ENCODE data around the gene SLC10A3. TPM values are rescaled to one million over a fixed set of nuclear protein-coding genes. Genes with fewer than 3 reads are reported as not detected.

SLC10A3 gene
- polyA plus RNA-seq, 1 of the 3 experiments (the other 2 are of a cell fraction), result 29.7 TPM

GRCh38 chrX:154440623-154441357 is 49.6 kb downstream of the SLC10A3 start:
- Histone ChIP-seq H3K4me3 (ENCODE audit: low read depth in 2 of 2, low read length in 1 of 2) (no peak overlapping the region), H3K27me3 (ENCODE audit: insufficient read depth) (no peaks in the 10 kb centered on the region; the same call in 1 of the 2 replicates), H3K36me3 (replicated peaks in 1 of 2; ENCODE audit: control insufficient read depth in 1 of 2, insufficient read depth in 2 of 2, low read length in 1 of 2) (peaks cover 0 to 21% of the 10 kb centered on the region in 2 experiments), H3K4me1 (ENCODE audit: control insufficient read depth in 1 of 2, insufficient read depth in 2 of 2, low read depth in 1 of 2, low read length in 1 of 2) (peaks cover 0 to 30% of the 10 kb centered on the region in 2 experiments; a peak in 1 of 4 replicates), H3K79me2 (ENCODE audit: insufficient read depth) (peaks cover 48% of the 10 kb centered on the region), H4K20me1 (ENCODE audit: insufficient read depth) (peaks cover 27% of the 10 kb centered on the region; the same call in 1 of the 2 replicates), H3K9me2 (no peaks in the 10 kb centered on the region), H3F3A (replicated peaks; ENCODE audit: insufficient read depth) (peaks cover 4% of the 10 kb centered on the region), H3K9ac (no peak overlapping the region), H3K4me2 (no peak overlapping the region), H3K9me3 (no peaks in the 10 kb centered on the region), H3K27ac (ENCODE audit: low read depth in 2 of 2, low read length in 1 of 2) (no peak overlapping the region), H2AFZ (ENCODE audit: low read depth) (no peak overlapping the region)
- CTCF ChIA-PET, result interaction anchor here (1.6 kb wide), 1 partner anchor 86 kb away, joined by 5 read pairs; no protein-coding TSS in a partner anchor
- 38% methylated on average over 16 of the region's 17 CpGs for whole genome bisulfite sequencing (ENCODE audit: low lambda C conversion rate)
- POLR2A ChIA-PET, result interaction anchor here (0.8 kb wide), 1 partner anchor 19 kb away, joined by 3 read pairs; no protein-coding TSS in a partner anchor
- no peak for TF ChIP-seq ELF1 (IDR thresholded peaks at IDR 0.05)
- TF ChIP-seq FOXJ3 (CRISPR knock-in tag; IDR thresholded peaks at IDR 0.05), result no peak
- DNase-seq, result no peak

GRCh38 chrX:154439841-154440240 is 50.6 kb downstream of the SLC10A3 start:
- no peak for DNase-seq
- Histone ChIP-seq H3K9ac (no peak overlapping the region), H3K4me2 (no peak overlapping the region), H3K27me3 (ENCODE audit: insufficient read depth) (no peaks in the 10 kb centered on the region; the same call in 1 of the 2 replicates), H3K9me3 (no peaks in the 10 kb centered on the region), H3K36me3 (replicated peaks in 1 of 2; ENCODE audit: control insufficient read depth in 1 of 2, insufficient read depth in 2 of 2, low read length in 1 of 2) (peaks cover 0 to 22% of the 10 kb centered on the region in 2 experiments), H3K4me1 (ENCODE audit: control insufficient read depth in 1 of 2, insufficient read depth in 2 of 2, low read depth in 1 of 2, low read length in 1 of 2) (peaks cover 0 to 22% of the 10 kb centered on the region in 2 experiments; a peak in 1 of 4 replicates), H3F3A (replicated peaks; ENCODE audit: insufficient read depth) (peaks cover 4% of the 10 kb centered on the region), H3K4me3 (ENCODE audit: low read depth in 2 of 2, low read length in 1 of 2) (no peak overlapping the region), H2AFZ (ENCODE audit: low read depth) (no peak overlapping the region), H3K79me2 (ENCODE audit: insufficient read depth) (peaks cover 42% of the 10 kb centered on the region), H3K9me2 (no peaks in the 10 kb centered on the region), H4K20me1 (ENCODE audit: insufficient read depth) (peaks cover 27% of the 10 kb centered on the region; the same call in 1 of the 2 replicates), H3K27ac (ENCODE audit: low read depth in 2 of 2, low read length in 1 of 2) (no peak overlapping the region)
- TF ChIP-seq POLR2AphosphoS5 (IDR thresholded peaks at IDR 0.05; ENCODE audit: low read depth, low read length) (no peak), YY1 (IDR thresholded peaks at IDR 0.05; ENCODE audit: low read depth) (no peak), USF1 (IDR thresholded peaks at IDR 0.05; ENCODE audit: borderline replicate concordance, low read depth) (no peak), ELF1 (IDR thresholded peaks at IDR 0.05) (no peak), GABPA (IDR thresholded peaks at IDR 0.05; ENCODE audit: low read depth) (no peak), EP300 (IDR thresholded peaks at IDR 0.05; ENCODE audit: borderline replicate concordance in 1 of 2, low read depth in 1 of 2, low read length in 1 of 2) (no peak), TCF12 (IDR thresholded peaks at IDR 0.05) (no peak), GATA2 (CRISPR knock-in tag; IDR thresholded peaks at IDR 0.05) (no peak), TEAD4 (IDR thresholded peaks at IDR 0.05; ENCODE audit: borderline replicate concordance, insufficient read depth) (no peak), MEF2A (IDR thresholded peaks at IDR 0.05; ENCODE audit: borderline replicate concordance, low read depth) (no peak), SMC3 (IDR thresholded peaks at IDR 0.05; ENCODE audit: low read depth, low read length) (no peak), NFIC (IDR thresholded peaks at IDR 0.05; ENCODE audit: borderline replicate concordance) (no peak), RAD21 (IDR thresholded peaks at IDR 0.05; ENCODE audit: low read length) (no peak), ZBTB33 (IDR thresholded peaks at IDR 0.05; ENCODE audit: borderline replicate concordance, low read depth) (no peak)
- ChIA-PET POLR2A (no interaction called here), CTCF (no interaction called here)
- WGBS (ENCODE audit: low lambda C conversion rate), result 80% methylated on average over 18 of the region's 18 CpGs
